ENCODE measurements around the gene ITPR2.

ITPR2 gene

DNA sequence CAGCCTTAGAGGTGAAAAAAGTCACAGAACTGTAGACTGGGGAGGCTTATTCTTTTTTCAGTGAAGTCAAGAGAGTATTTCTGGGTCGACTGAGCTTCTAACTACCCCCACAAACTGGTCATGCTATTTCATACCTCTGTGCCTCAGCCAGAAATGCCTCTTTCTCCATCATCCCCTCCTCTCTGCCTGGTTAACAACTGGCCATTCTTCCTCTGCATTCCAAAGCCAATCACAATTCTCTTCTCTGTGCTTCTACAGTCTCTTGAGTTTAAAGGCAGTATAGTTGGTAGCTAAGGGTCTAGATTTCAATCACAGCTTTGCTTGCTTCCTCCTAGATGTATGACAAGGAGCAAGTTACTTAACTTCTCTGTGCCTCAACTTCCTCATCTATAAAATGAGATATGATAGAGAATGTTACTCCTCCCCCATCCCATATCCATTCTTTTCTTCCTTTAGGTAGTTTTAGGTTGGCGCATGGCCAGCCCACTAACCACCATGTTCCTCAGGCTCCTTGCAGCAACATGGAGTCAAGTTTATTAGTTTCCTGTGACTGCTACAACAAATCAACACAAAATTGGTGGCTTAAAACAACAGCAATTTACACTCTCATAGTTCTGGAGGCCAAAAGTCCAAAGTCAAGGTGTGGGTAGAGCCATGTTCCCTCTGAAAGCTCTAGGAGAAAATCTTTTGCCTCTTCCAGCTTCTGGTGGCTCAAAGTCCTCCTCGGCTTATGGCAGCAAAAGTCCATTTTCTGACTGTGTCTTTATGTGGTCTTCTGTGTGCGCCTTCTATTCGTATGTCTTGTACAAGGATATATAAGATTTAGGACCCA lies 62.5 kb downstream of the ITPR2 start:
- H3K4me3 ChIP-seq (ENCODE audit: control insufficient read depth, low read depth, low read length) = no peak overlapping the region
- no peak for DNase-seq (ENCODE audit: low read depth)
- TF ChIP-seq, protein P1, sequence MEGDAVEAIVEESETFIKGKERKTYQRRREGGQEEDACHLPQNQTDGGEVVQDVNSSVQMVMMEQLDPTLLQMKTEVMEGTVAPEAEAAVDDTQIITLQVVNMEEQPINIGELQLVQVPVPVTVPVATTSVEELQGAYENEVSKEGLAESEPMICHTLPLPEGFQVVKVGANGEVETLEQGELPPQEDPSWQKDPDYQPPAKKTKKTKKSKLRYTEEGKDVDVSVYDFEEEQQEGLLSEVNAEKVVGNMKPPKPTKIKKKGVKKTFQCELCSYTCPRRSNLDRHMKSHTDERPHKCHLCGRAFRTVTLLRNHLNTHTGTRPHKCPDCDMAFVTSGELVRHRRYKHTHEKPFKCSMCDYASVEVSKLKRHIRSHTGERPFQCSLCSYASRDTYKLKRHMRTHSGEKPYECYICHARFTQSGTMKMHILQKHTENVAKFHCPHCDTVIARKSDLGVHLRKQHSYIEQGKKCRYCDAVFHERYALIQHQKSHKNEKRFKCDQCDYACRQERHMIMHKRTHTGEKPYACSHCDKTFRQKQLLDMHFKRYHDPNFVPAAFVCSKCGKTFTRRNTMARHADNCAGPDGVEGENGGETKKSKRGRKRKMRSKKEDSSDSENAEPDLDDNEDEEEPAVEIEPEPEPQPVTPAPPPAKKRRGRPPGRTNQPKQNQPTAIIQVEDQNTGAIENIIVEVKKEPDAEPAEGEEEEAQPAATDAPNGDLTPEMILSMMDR (conservative IDR thresholded peaks at IDR 0.05; ENCODE audit: control insufficient read depth, insufficient read depth, low read depth, low read length) = no peak

DNA sequence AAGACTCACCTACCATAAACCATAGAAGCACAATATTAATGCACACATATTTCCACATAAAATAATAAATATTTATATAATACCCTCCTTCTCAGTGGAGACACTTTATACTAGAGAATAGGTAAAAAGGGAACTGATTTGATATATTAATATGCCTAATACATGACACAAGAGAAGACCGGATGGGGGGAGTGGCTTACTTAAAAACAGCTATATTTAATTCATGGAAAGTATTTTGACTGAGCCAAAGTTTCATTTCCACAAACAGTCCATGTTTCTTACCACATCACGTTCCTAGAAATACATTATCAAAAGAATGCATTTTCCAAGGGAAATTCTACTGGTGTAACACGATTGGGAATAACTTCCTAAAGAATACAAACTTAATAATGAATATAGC lies 63.4 kb downstream of the ITPR2 start:
- TF ChIP-seq, protein P1 (conservative IDR thresholded peaks at IDR 0.05; ENCODE audit: control insufficient read depth, insufficient read depth, low read depth, low read length) = no peak
- DNase-seq (ENCODE audit: low read depth) = no peak
- H3K4me3 ChIP-seq (ENCODE audit: control insufficient read depth, low read depth, low read length) = no peak overlapping the region

DNA sequence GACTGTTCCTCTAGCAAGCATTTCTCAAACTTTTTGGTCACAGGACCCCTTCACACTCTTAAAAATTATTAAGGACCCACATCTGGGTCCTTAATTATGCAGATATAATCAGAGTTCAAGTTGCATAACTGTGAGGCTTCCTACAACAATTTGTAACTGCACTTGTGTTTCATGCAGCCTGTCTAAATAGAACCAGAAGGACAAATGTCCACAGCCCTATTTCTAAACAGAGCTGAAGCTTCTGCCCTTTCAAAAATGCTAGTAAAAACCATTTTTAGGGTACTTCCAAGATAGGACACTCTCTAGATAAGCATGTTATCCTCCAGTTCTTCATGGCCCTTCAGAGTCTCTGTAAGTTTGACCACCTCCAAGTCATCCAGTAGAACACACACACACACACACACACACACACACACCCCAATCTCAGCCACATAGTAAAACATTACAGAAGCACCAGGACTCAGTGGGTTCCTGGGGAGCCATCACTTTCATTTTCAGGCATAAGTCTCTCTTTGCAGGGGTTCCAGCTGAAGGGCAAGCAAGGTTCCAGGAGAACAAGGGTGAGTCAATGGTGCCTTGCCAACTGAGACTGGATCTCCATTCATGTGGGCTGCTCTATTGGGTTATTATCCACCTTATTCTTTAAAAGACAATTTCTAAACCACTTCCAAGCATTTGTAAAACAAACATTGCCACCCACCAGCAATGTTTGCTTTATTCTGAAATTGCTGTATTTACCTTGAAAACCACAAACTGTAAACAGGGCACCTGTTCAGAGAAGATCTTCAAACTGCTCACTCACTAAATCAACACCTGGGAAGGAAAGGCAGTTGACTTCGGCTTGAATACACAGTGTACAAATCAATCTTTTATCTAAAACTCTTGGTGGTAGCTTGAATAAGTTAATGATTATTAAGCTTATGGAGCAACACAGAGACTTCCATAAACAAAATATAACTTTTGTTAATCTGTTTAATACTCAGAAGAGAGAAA lies 64.1 kb downstream of the ITPR2 start:
- no peak overlapping the region for H3K4me3 ChIP-seq (ENCODE audit: control insufficient read depth, low read depth, low read length)
- TF ChIP-seq, protein P1 (conservative IDR thresholded peaks at IDR 0.05; ENCODE audit: control insufficient read depth, insufficient read depth, low read depth, low read length) = no peak
- DNase-seq (ENCODE audit: low read depth) = no peak

DNA sequence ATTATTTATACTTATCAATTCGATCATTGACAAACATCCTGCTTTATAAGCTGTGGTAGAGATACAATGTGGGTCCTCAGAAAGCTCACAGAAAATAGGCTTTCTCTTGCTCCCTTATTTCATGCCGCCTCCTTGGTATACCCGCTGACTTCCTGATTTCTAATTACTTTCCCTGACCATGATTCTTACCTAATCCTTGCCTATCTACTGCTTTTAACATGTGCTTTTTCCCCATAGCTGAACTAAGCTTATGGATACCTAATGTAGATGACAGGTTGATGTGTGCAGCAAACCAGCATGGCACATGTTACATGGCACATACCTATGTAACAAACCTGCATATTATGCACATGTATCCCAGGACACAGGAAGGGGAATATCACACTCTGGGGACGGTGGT lies 65.1 kb downstream of the ITPR2 start:
- no peak overlapping the region for H3K4me3 ChIP-seq (ENCODE audit: control insufficient read depth, low read depth, low read length)
- DNase-seq (ENCODE audit: low read depth) = no peak

DNA sequence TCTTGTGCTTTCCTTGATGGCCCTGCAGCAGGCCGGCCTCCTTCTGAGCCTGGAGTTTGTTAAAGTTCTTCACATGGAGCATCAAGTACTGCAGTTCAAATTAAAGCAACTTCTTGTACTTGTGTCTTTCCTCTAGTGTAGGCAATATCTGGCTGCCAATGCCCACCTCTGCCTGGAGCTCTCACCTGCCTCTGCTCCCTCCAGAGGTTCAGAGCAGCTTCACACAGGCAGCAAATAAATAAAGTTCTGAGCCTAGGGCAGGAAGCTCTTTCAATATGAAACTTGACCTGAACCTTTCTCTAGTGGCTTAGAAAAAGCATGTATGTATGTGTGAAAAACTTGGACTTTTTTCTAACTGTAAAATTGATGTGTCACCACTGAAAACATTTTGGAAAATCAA lies 65.9 kb downstream of the ITPR2 start:
- TF ChIP-seq, protein P1 (conservative IDR thresholded peaks at IDR 0.05; ENCODE audit: control insufficient read depth, insufficient read depth, low read depth, low read length) = no peak

More for the DNA sequence above, 65.1 kb downstream of the ITPR2 start:
- TF ChIP-seq, protein P1 (conservative IDR thresholded peaks at IDR 0.05; ENCODE audit: control insufficient read depth, insufficient read depth, low read depth, low read length) = no peak

DNA sequence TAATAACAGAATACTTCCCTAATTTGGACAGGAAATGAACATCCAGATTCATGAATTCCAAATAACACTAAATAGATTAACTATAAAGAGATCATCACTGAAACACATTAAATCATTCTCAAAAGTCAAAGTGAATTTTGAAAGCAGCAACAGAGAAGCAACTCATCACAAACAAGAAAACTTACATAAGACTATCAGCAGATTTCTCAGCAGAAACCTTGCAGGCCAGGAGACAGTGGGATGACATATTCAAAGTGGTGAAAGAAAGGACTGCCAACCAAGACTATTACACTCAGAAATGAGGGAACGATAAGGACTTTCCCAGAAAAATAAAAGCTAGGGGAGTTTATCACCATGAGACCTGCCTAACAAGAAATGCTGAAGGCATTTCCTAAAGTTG lies 70.8 kb downstream of the ITPR2 start:
- TF ChIP-seq, protein P1 (conservative IDR thresholded peaks at IDR 0.05; ENCODE audit: control insufficient read depth, insufficient read depth, low read depth, low read length) = no peak
- no peak overlapping the region for H3K4me3 ChIP-seq (ENCODE audit: control insufficient read depth, low read depth, low read length)
- no peak for DNase-seq (ENCODE audit: low read depth)

More for the DNA sequence above, 65.9 kb downstream of the ITPR2 start:
- DNase-seq (ENCODE audit: low read depth) = no peak
- no peak overlapping the region for H3K4me3 ChIP-seq (ENCODE audit: control insufficient read depth, low read depth, low read length)

Measured in fibroblast of mammary gland (primary cell).